SK-N-SH (cell line): ENCODE data around the gene PLXNA4. TPM values are rescaled to one million over a fixed set of nuclear protein-coding genes. Genes with fewer than 3 reads are reported as not detected.

Source experiments
- CTCF ChIA-PET: fragments of 300-600, 350-600 bp; formaldehyde crosslinking; extraction: SDS; loops from one replicate; lab custom pipeline; 2021; lab: Yijun Ruan, JAX
- POLR2A ChIA-PET: fragments of 350-600 bp; sonication (Branson Sonifier 250); formaldehyde crosslinking; extraction: SDS; loops from one replicate; lab custom pipeline; 2020; ENCODE audit warnings: antibody characterized with exemption, inconsistent platforms; lab: Yijun Ruan, JAX
- DNase-seq: peaks from one replicate; pipeline ENCODE4 v3.0.0; 2012
- H2AFZ ChIP-seq: fragments of 200-600 bp; sonication (generic); 2 replicates; pipeline ENCODE4 v1.8.1; 2016; ENCODE audit warnings: antibody characterized with exemption, mild to moderate bottlenecking, low read depth
- H3F3A ChIP-seq: fragments of 200-600 bp; sonication (generic); replicated peaks from 2 replicates; pipeline ENCODE3; 2016; ENCODE audit warnings: antibody characterized with exemption, mild to moderate bottlenecking; ENCODE audit not compliant: insufficient read depth
- H3K27ac ChIP-seq, 2 experiments: fragments of 200-500 bp in 1 of 2; fragments of 200-600 bp in 1 of 2; sonication (Bioruptor generic) in 1 of 2; sonication (generic), shearing (Covaris generic) in 1 of 2; 2 replicates each; pipeline versions ENCODE4 v1.5.1 to v1.6.1; 2014 to 2016; ENCODE audit warnings: low read depth in 2 of 2, inconsistent platforms in 1 of 2, low read length in 1 of 2, mild to moderate bottlenecking in 1 of 2, mixed read lengths in 1 of 2
- H3K27me3 ChIP-seq: fragments of 200-600 bp; sonication (generic), shearing (Covaris generic); 2 replicates; pipeline ENCODE4 v1.6.1; 2016; ENCODE audit warnings: mixed run types; ENCODE audit not compliant: insufficient read depth
- H3K36me3 ChIP-seq, 2 experiments: fragments of 200-500 bp in 1 of 2; fragments of 200-600 bp in 1 of 2; sonication (Bioruptor generic) in 1 of 2; sonication (generic) in 1 of 2; replicated peaks in 1 of 2; 2 replicates each; pipeline versions ENCODE3 to v1.5.1; 2014 to 2016; ENCODE audit warnings: low read length in 1 of 2, mild to moderate bottlenecking in 1 of 2; ENCODE audit not compliant: insufficient read depth in 2 of 2, control insufficient read depth in 1 of 2
- H3K4me1 ChIP-seq, 2 experiments: fragments of 200-500 bp in 1 of 2; fragments of 200-600 bp in 1 of 2; sonication (Bioruptor generic) in 1 of 2; sonication (generic), shearing (Covaris generic) in 1 of 2; 2 replicates each; pipeline versions ENCODE4 v1.5.1 to v1.6.1; 2014 to 2016; ENCODE audit warnings: low read depth in 1 of 2, low read length in 1 of 2, mixed run types in 1 of 2; ENCODE audit not compliant: insufficient read depth in 2 of 2, control insufficient read depth in 1 of 2
- H3K4me2 ChIP-seq: fragments of 200-600 bp; sonication (generic), shearing (Covaris generic); 2 replicates; pipeline ENCODE4 v1.6.1; 2017; ENCODE audit warnings: mixed run types
- H3K4me3 ChIP-seq, 2 experiments: fragments of 200-500 bp in 1 of 2; fragments of 200-600 bp in 1 of 2; sonication (Bioruptor generic) in 1 of 2; sonication (generic), shearing (Covaris generic) in 1 of 2; 2 replicates each; pipeline versions ENCODE4 v1.5.1 to v1.8.1; 2014 to 2016; ENCODE audit warnings: low read depth in 2 of 2, inconsistent platforms in 1 of 2, low read length in 1 of 2, mild to moderate bottlenecking in 1 of 2, mixed read lengths in 1 of 2, moderate library complexity in 1 of 2
- H3K79me2 ChIP-seq: fragments of 200-600 bp; sonication (generic); 2 replicates; pipeline ENCODE4 v1.8.1; 2017; ENCODE audit warnings: mild to moderate bottlenecking; ENCODE audit not compliant: insufficient read depth
- H3K9ac ChIP-seq: fragments of 200-600 bp; sonication (generic); 2 replicates; pipeline ENCODE4 v1.6.1; 2017; ENCODE audit warnings: mixed run types
- H3K9me2 ChIP-seq: fragments of 200-600 bp; sonication (generic); 2 replicates; pipeline ENCODE4 v1.6.1; 2017; ENCODE audit warnings: mixed run types
- H3K9me3 ChIP-seq: fragments of 200-600 bp; sonication (generic); 2 replicates; pipeline ENCODE4 v1.6.1; 2017; ENCODE audit warnings: mixed run types, mild to moderate bottlenecking, moderate library complexity
- H4K20me1 ChIP-seq: fragments of 200-600 bp; sonication (generic); 2 replicates; pipeline ENCODE4 v1.6.1; 2017; ENCODE audit warnings: mild to moderate bottlenecking, mixed run types; ENCODE audit not compliant: insufficient read depth
- CHD2 ChIP-seq: fragments of 150-350 bp; IDR thresholded peaks from 2 replicates; pipeline ENCODE4 v1.6.1; 2018; ENCODE audit warnings: low read length; ENCODE audit not compliant: partially characterized antibody
- CTCF ChIP-seq: fragments of 200-600 bp; sonication (generic); IDR thresholded peaks from 2 replicates; pipeline ENCODE4 v1.6.1; 2017; ENCODE audit warnings: antibody characterized with exemption, mild to moderate bottlenecking, moderate library complexity
- EP300 ChIP-seq, 2 experiments: IDR thresholded peaks; 2 replicates each; pipeline versions ENCODE4 v1.4.0 to v1.6.1; 2012; ENCODE audit warnings: borderline replicate concordance in 1 of 2, low read depth in 1 of 2, low read length in 1 of 2
- EZH2phosphoT487 ChIP-seq: fragments of 200-600 bp; sonication (generic); IDR thresholded peaks from 2 replicates; pipeline ENCODE4 v1.6.1; 2017; ENCODE audit warnings: low read depth, mixed run types, mild to moderate bottlenecking, antibody characterized with exemption, moderate library complexity, borderline replicate concordance
- FOSL2 ChIP-seq: IDR thresholded peaks from 2 replicates; pipeline ENCODE4 v1.4.0; 2012; ENCODE audit warnings: low read depth, mild to moderate bottlenecking, moderate library complexity, borderline replicate concordance
- FOXM1 ChIP-seq: IDR thresholded peaks from 2 replicates; pipeline ENCODE4 v1.4.0; 2012; ENCODE audit warnings: low read depth, mild to moderate bottlenecking
- GABPA ChIP-seq: IDR thresholded peaks from 2 replicates; pipeline ENCODE4 v1.4.0; 2012; ENCODE audit warnings: low read depth, mild to moderate bottlenecking
- GATA2 ChIP-seq: sonication (generic); formaldehyde crosslinking; IDR thresholded peaks from 2 replicates; pipeline ENCODE4 v1.5.0; 2020; ENCODE audit warnings: mild to moderate bottlenecking, missing genetic modification reagents
- JUND ChIP-seq: IDR thresholded peaks from 2 replicates; pipeline ENCODE4 v1.4.0; 2012
- MAX ChIP-seq: IDR thresholded peaks from 2 replicates; pipeline ENCODE4 v1.4.0; 2012; ENCODE audit warnings: low read depth
- NRF1 ChIP-seq: IDR thresholded peaks from 2 replicates; pipeline ENCODE4 v1.6.1; 2012; ENCODE audit warnings: low read depth, mild to moderate bottlenecking, low read length
- RCOR1 ChIP-seq: fragments of 150-350 bp; IDR thresholded peaks from 2 replicates; pipeline ENCODE4 v1.6.1; 2017; ENCODE audit warnings: antibody characterized with exemption, low read length
- REST ChIP-seq: IDR thresholded peaks from 2 replicates; pipeline ENCODE4 v1.6.1; 2012; ENCODE audit warnings: mild to moderate bottlenecking, low read depth, low read length, moderate library complexity
- SIN3A ChIP-seq: IDR thresholded peaks from 2 replicates; pipeline ENCODE4 v1.6.1; 2012; ENCODE audit warnings: low read depth, mild to moderate bottlenecking, low read length, moderate library complexity, borderline replicate concordance
- TAF1 ChIP-seq: IDR thresholded peaks from 2 replicates; pipeline ENCODE4 v1.6.1; 2012; ENCODE audit warnings: low read depth, mild to moderate bottlenecking, low read length, moderate library complexity, borderline replicate concordance
- USF1 ChIP-seq: IDR thresholded peaks from 2 replicates; pipeline ENCODE4 v1.4.0; 2012; ENCODE audit warnings: low read depth, borderline replicate concordance
- USF2 ChIP-seq: fragments of 150-350 bp; IDR thresholded peaks from 2 replicates; pipeline ENCODE4 v1.6.1; 2017; ENCODE audit warnings: antibody characterized with exemption, low read length, low read depth, borderline replicate concordance
- WGBS: methylation state at CpG from one replicate; pipeline ENCODE4 v1.1.6; 2017; ENCODE audit warnings: low lambda C conversion rate; 5-methylcytosine and 5-hydroxymethylcytosine counted together
- polyA plus RNA-seq, 3 experiments: library from polyadenylated mRNA; depleted of rRNA; stranded (reverse); fragments of >200 nt; gene quantifications; 2 replicates each; pipeline ENCODE4 v1.2.3, GENCODE V29; 2012

Gene PLXNA4
- polyA plus RNA-seq, 1 of the 3 experiments (the other 2 are of a cell fraction): 2.4 TPM

GRCh38 chr7:132412435-132412834 is 163.8 kb downstream of the PLXNA4 start:
- H3K9me2 ChIP-seq: no peaks in the 10 kb centered on the region
- TF ChIP-seq FOXM1: no peak
- no peak for TF ChIP-seq TAF1
- TF ChIP-seq CTCF: no peak
- TF ChIP-seq NRF1: no peak
- TF ChIP-seq EZH2phosphoT487: no peak
- TF ChIP-seq GATA2: 0 out of 2 replicates have a peak, but pooled peaks have one; percentile 15
- no peak for TF ChIP-seq USF1
- TF ChIP-seq JUND: no peak
- no peak for TF ChIP-seq FOSL2
- TF ChIP-seq REST: no peak
- 0 out of 4 replicates have a peak, but pooled peaks of 1 of the 2 experiments have one; percentile 26 for TF ChIP-seq EP300 (IDR thresholded peaks at IDR 0.05; ENCODE audit: borderline replicate concordance in 1 of 2, low read depth in 1 of 2, low read length in 1 of 2)
- no peak for TF ChIP-seq USF2
- no peak for TF ChIP-seq RCOR1
- no peak for TF ChIP-seq SIN3A
- no peak for TF ChIP-seq GABPA
- TF ChIP-seq MAX: no peak
- no peak for TF ChIP-seq CHD2
- TF ChIP-seq, all 33 proteins: peak for 2
- H3K9ac ChIP-seq: no peak overlapping the region
- no peak overlapping the region for H3K27ac ChIP-seq
- H3K27me3 ChIP-seq: no peaks in the 10 kb centered on the region
- H3K9me3 ChIP-seq: no peaks in the 10 kb centered on the region
- H4K20me1 ChIP-seq: 0 out of 2 replicates have a peak, but pooled peaks cover 6% of the 10 kb centered on the region
- ChIA-PET POLR2A (no interaction called here), CTCF (interaction anchor here (0.6 to 3.1 kb wide), 4 partner anchors 11 to 165 kb away, joined by 3 to 9 read pairs (median 3); no protein-coding TSS in a partner anchor)
- peaks cover 7 to 40% of the 10 kb centered on the region in 2 experiments; a peak in 3 of 4 replicates for H3K4me1 ChIP-seq
- no peak overlapping the region for H2AFZ ChIP-seq
- H3K36me3 ChIP-seq: no peaks in the 10 kb centered on the region
- no peak overlapping the region for H3K4me2 ChIP-seq
- DNase-seq: no peak
- peaks cover 8% of the 10 kb centered on the region for H3F3A ChIP-seq
- H3K79me2 ChIP-seq: no peaks in the 10 kb centered on the region
- H3K4me3 ChIP-seq: no peak overlapping the region
- 52% methylated on average over 5 of the region's 5 CpGs for WGBS
